K562 (cell line): Measurements from ENCODE around the gene ROM1. TPM values are rescaled to one million over a fixed set of nuclear protein-coding genes. Genes with fewer than 3 reads are reported as not detected.

Source experiments
- CBFA2T2 ChIP-seq: fragments of 450-650 bp; conservative IDR thresholded peaks from 2 replicates; pipeline ENCODE4 v1.6.1; 2017; ENCODE audit warnings: mild to moderate bottlenecking
- E2F6 ChIP-seq, 2 experiments: IDR thresholded peaks; 2 replicates each; pipeline ENCODE4 v1.6.1; 2011; ENCODE audit warnings: borderline replicate concordance in 1 of 2, control low read depth in 1 of 2, low read depth in 1 of 2, low read length in 1 of 2, mild to moderate bottlenecking in 1 of 2, mixed read lengths in 1 of 2, moderate library complexity in 1 of 2; ENCODE audit not compliant: insufficient read depth in 1 of 2, insufficient read length in 1 of 2, poor library complexity in 1 of 2, severe bottlenecking in 1 of 2; ENCODE audit errors: extremely low read depth in 1 of 2
- EGR1 ChIP-seq: fragments of 450-650 bp; conservative IDR thresholded peaks from 2 replicates; pipeline ENCODE4 v1.6.1; 2017; ENCODE audit warnings: mild to moderate bottlenecking
- ELK1 ChIP-seq: sonication (generic); formaldehyde crosslinking; IDR thresholded peaks from 2 replicates; pipeline ENCODE4 v1.8.1; 2022; ENCODE audit warnings: missing genetic modification reagents
- ERF ChIP-seq: fragments of 450-650 bp; formaldehyde crosslinking; IDR thresholded peaks from 2 replicates; pipeline ENCODE4 v1.4.0; 2020; ENCODE audit warnings: mild to moderate bottlenecking, mixed read lengths
- FOXA3 ChIP-seq, 2 experiments: fragments of 450-650 bp in 1 of 2; sonication (generic) in 1 of 2; formaldehyde crosslinking; IDR thresholded peaks in 1 of 2; conservative IDR thresholded peaks in 1 of 2; 2 replicates each; pipeline versions ENCODE4 v1.4.0 to v1.8.0; 2020 to 2022; ENCODE audit warnings: mild to moderate bottlenecking in 2 of 2, missing genetic modification reagents in 1 of 2
- FOXK2 ChIP-seq, 2 experiments: fragments of 450-650 bp; IDR thresholded peaks in 1 of 2; conservative IDR thresholded peaks in 1 of 2; 2 replicates each; pipeline ENCODE4 v1.6.1; 2016; ENCODE audit warnings: low read depth in 2 of 2, mild to moderate bottlenecking in 1 of 2
- FOXM1 ChIP-seq, 2 experiments: fragments of 450-650 bp in 1 of 2; sonication (generic) in 1 of 2; formaldehyde crosslinking in 1 of 2; IDR thresholded peaks; 2 replicates each; pipeline versions ENCODE4 v1.6.1 to v1.9.0; 2017 to 2022; ENCODE audit warnings: low read depth in 2 of 2, mild to moderate bottlenecking in 2 of 2, missing genetic modification reagents in 1 of 2, moderate library complexity in 1 of 2
- HDGF ChIP-seq: fragments of 450-650 bp; IDR thresholded peaks from 2 replicates; pipeline ENCODE4 v1.6.1; 2016
- HES1 ChIP-seq: fragments of 450-650 bp; IDR thresholded peaks from 2 replicates; pipeline ENCODE4 v1.6.1; 2016; ENCODE audit warnings: low read depth, mild to moderate bottlenecking, moderate library complexity
- MLX ChIP-seq, 2 experiments: fragments of 450-650 bp in 1 of 2; sonication (generic) in 1 of 2; formaldehyde crosslinking; conservative IDR thresholded peaks; 2 replicates each; pipeline versions ENCODE4 v1.4.0 to v1.8.1; 2020 to 2022; ENCODE audit warnings: mild to moderate bottlenecking in 1 of 2, missing genetic modification reagents in 1 of 2
- NCOA1 ChIP-seq: fragments of 450-650 bp; IDR thresholded peaks from 2 replicates; pipeline ENCODE4 v1.6.1; 2016; ENCODE audit warnings: low read depth
- PCBP1 ChIP-seq: fragments of 200-400 bp; formaldehyde crosslinking; IDR thresholded peaks from 2 replicates; pipeline ENCODE4 v1.6.1; 2018; ENCODE audit warnings: mild to moderate bottlenecking, low read depth, low read length; ENCODE audit not compliant: poor library complexity, severe bottlenecking
- PML ChIP-seq: IDR thresholded peaks from 2 replicates; pipeline ENCODE4 v1.6.1; 2012; ENCODE audit warnings: low read length, inconsistent platforms
- RAD21 ChIP-seq, 2 experiments: fragments of 250-450 bp in 1 of 2; fragments of 450-650 bp in 1 of 2; sonication (Bioruptor Pico) in 1 of 2; formaldehyde crosslinking in 1 of 2; IDR thresholded peaks in 1 of 2; conservative IDR thresholded peaks in 1 of 2; 2 replicates each; pipeline versions ENCODE4 v1.4.0 to v1.8.0; 2020 to 2022; ENCODE audit warnings: mild to moderate bottlenecking in 2 of 2, moderate library complexity in 1 of 2
- TBP ChIP-seq: optimal IDR thresholded peaks from 2 replicates; pipeline ENCODE3; 2011; ENCODE audit warnings: low read depth, low read length, improper control_type of control experiment
- ZKSCAN3 ChIP-seq: fragments of 250-450 bp; sonication (Bioruptor Pico); IDR thresholded peaks from 2 replicates; pipeline ENCODE4 v1.4.0; 2020
- ZNF24 ChIP-seq: fragments of 450-650 bp; IDR thresholded peaks from 2 replicates; pipeline ENCODE4 v1.6.1; 2016
- ZNF316 ChIP-seq: fragments of 450-650 bp; IDR thresholded peaks from 2 replicates; pipeline ENCODE4 v1.6.1; 2016
- ZNF408 ChIP-seq: fragments of 250-450 bp; sonication (Bioruptor Pico); IDR thresholded peaks from 2 replicates; pipeline ENCODE4 v1.4.0; 2020; ENCODE audit warnings: low read depth, mild to moderate bottlenecking, moderate library complexity
- ZNF436 ChIP-seq: fragments of 250-450, 450-650 bp; sonication (Bioruptor Pico); formaldehyde crosslinking; IDR thresholded peaks from 2 replicates; pipeline ENCODE4 v1.7.0; 2020; ENCODE audit warnings: mild to moderate bottlenecking
- ZNF507 ChIP-seq: conservative IDR thresholded peaks from 2 replicates; pipeline ENCODE4 v1.6.1; 2017; ENCODE audit warnings: missing genetic modification characterization, missing compliant biosample characterization
- polyA plus RNA-seq, 8 experiments: library from polyadenylated mRNA; depleted of rRNA in 4 of 8; stranded (reverse) in 5 of 8; unstranded in 3 of 8; fragments of >200 nt; fragmentation: Nextera tagmentation in 2 of 8; fragmentation: Illumina TruSeq in 1 of 8; extraction: Ambion mirVana in 2 of 8; extraction: Trizol in 1 of 8; gene quantifications; 2 replicates each; pipeline versions ENCODE4 v1.2.1 to v1.2.3, GENCODE V29; 2011 to 2014; ENCODE audit warnings: inconsistent platforms in 1 of 8, missing spikeins in 1 of 8
- total RNA-seq, 7 experiments: library from RNA; depleted of rRNA in 6 of 7; stranded (reverse); fragments of >200 nt in 6 of 7; fragmentation: Illumina TruSeq in 2 of 7; extraction: Trizol in 2 of 7; gene quantifications; 2 replicates each; pipeline versions ENCODE4 v1.2.1 to v1.2.3, GENCODE V29; 2011 to 2021; ENCODE audit warnings: low replicate concordance in 1 of 7
- TF ChIP-seq, protein P1 (sequence below): sonication (generic); formaldehyde crosslinking; IDR thresholded peaks from 2 replicates; pipeline ENCODE4 v1.8.1; 2023; ENCODE audit warnings: mild to moderate bottlenecking, missing genetic modification reagents, moderate library complexity

ROM1 gene
- total and polyA plus RNA-seq, 9 of the 15 experiments (the other 6 are each of a cell fraction or from before 2014, with no cell fraction given): 0.75 to 4.0 (median 2.6) TPM

DNA sequence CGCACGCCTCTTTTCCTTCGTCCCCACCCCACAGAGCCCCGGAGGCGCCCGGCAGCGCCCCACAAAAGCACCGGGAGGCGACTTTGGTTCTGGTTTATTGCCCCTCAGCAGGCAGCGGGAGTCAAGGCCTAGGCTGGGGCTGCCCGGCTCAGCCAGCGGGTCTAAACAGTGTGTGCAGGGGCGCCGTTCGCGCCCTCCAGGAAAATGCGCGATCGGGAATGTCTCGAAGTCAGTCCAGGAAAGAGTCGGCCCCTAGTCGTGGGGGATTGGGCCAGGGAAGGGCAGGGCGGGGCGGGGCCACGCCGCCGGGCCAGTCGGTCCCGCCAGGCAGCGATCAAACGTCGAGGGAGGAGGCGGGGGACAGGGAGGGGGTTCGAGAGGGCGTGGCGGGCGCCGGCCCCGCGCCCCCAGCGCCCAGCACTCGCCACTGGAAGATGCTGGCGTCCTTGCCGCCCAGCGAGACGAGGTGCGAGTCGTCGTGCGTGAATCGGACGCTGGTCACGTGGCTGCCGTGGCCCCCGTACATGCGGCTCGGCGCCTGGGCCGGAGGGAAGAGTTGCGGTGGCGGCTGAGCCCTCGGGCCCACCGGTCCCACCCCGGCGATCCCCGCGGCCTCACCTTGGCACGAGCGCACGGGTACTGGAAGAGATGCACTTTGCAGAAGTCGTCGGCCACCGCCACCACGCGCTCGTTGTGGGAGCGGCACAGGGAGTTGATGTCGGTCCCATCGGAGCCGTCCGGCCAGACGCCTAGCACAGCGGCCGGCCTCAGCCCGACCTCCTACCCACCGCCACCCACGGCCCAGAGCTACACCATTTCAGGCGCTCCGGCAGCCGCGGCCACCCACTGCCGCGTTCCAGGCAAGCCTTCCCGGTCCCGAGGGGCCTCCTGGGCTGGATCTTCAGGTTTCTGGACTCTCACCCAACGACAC, 10.7 kb upstream of the ROM1 start (continued):
- no peak; the same call in 1 of the 2 replicates for TF ChIP-seq FOXM1 (IDR thresholded peaks at IDR 0.05; ENCODE audit: low read depth)
- TF ChIP-seq FOXM1 (CRISPR knock-in tag; IDR thresholded peaks at IDR 0.05; ENCODE audit: low read depth): no peak
- TF ChIP-seq TBP: peak; percentile 31
- no peak for TF ChIP-seq ZNF24
- no peak for TF ChIP-seq HES1
- TF ChIP-seq PML: no peak
- TF ChIP-seq HDGF: peak; percentile 57; the same call in 1 of the 2 replicates
- peak; percentile 33; the same call in 1 of the 2 replicates for TF ChIP-seq CBFA2T2
- TF ChIP-seq ZNF436 (CRISPR knock-in tag): no peak
- peak; percentile 89 to 90 for TF ChIP-seq E2F6 (IDR thresholded peaks at IDR 0.05; ENCODE audit: borderline replicate concordance in 1 of 2, extremely low read depth in 1 of 2, insufficient read depth in 1 of 2, insufficient read length in 1 of 2, low read depth in 1 of 2, low read length in 1 of 2, poor library complexity in 1 of 2, severe bottlenecking in 1 of 2)
- TF ChIP-seq FOXA3 (CRISPR knock-in tag; conservative IDR thresholded peaks at IDR 0.05 in 1 of 2, IDR thresholded peaks at IDR 0.05 in 1 of 2): no peak
- TF ChIP-seq RAD21 (CRISPR knock-in tag; conservative IDR thresholded peaks at IDR 0.05 in 1 of 2, IDR thresholded peaks at IDR 0.05 in 1 of 2): no peak
- TF ChIP-seq ZNF408 (CRISPR knock-in tag): no peak
- no peak for TF ChIP-seq ZNF316
- TF ChIP-seq, protein P1, sequence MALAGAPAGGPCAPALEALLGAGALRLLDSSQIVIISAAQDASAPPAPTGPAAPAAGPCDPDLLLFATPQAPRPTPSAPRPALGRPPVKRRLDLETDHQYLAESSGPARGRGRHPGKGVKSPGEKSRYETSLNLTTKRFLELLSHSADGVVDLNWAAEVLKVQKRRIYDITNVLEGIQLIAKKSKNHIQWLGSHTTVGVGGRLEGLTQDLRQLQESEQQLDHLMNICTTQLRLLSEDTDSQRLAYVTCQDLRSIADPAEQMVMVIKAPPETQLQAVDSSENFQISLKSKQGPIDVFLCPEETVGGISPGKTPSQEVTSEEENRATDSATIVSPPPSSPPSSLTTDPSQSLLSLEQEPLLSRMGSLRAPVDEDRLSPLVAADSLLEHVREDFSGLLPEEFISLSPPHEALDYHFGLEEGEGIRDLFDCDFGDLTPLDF (CRISPR knock-in tag): no peak
- no peak; the same call in 1 of the 2 replicates for TF ChIP-seq NCOA1
- TF ChIP-seq ELK1 (CRISPR knock-in tag): no peak
- TF ChIP-seq EGR1: peak; percentile 35
- no peak for TF ChIP-seq FOXK2 (conservative IDR thresholded peaks at IDR 0.05 in 1 of 2, IDR thresholded peaks at IDR 0.05 in 1 of 2; ENCODE audit: low read depth in 2 of 2)
- no peak for TF ChIP-seq ZKSCAN3 (CRISPR knock-in tag)
- TF ChIP-seq MLX (CRISPR knock-in tag; conservative IDR thresholded peaks at IDR 0.05): no peak
- TF ChIP-seq ZNF507 (tag): no peak
- peak; percentile 90 for TF ChIP-seq PCBP1
- peak; percentile 53; the same call in 1 of the 2 replicates for TF ChIP-seq ERF (CRISPR knock-in tag)
